HUES64 (cell line): ENCODE measurements around the gene FOXE3.

Source experiments
- H3K27ac ChIP-seq: 2 replicates; pipeline ENCODE4 v1.7.0; 2013; ENCODE audit warnings: low read depth, low read length, inconsistent platforms
- H3K27me3 ChIP-seq: 2 replicates; pipeline ENCODE4 v1.6.1; 2013; ENCODE audit warnings: mild to moderate bottlenecking, low read length; ENCODE audit not compliant: insufficient read depth
- H3K36me3 ChIP-seq: 2 replicates; pipeline ENCODE4 v1.6.1; 2013; ENCODE audit warnings: mild to moderate bottlenecking, low read length; ENCODE audit not compliant: insufficient read depth
- H3K4me1 ChIP-seq: 2 replicates; pipeline ENCODE4 v1.6.1; 2013; ENCODE audit warnings: mild to moderate bottlenecking, low read length, moderate library complexity; ENCODE audit not compliant: insufficient read depth
- H3K4me3 ChIP-seq: 2 replicates; pipeline ENCODE4 v1.5.1; 2013; ENCODE audit warnings: mild to moderate bottlenecking, low read length, moderate library complexity
- H3K9ac ChIP-seq: 2 replicates; pipeline ENCODE4 v1.6.1; 2013; ENCODE audit warnings: mild to moderate bottlenecking, low read depth, low read length
- H3K9me3 ChIP-seq: 2 replicates; pipeline ENCODE4 v1.6.1; 2013; ENCODE audit warnings: low read depth, low read length; ENCODE audit not compliant: insufficient read depth
- WGBS: fragments of 150-250, 120-280 bp; methylation state at CpG from one replicate; pipeline ENCODE4 v1.1.7; 2013; ENCODE audit warnings: missing lambda C conversion rate; 5-methylcytosine and 5-hydroxymethylcytosine counted together

The FOXE3 gene

GRCh38 chr1:47435506-47436303 is 19.6 kb downstream of the FOXE3 start:
- H3K27me3 ChIP-seq: peaks cover 100% of the 10 kb centered on the region
- H3K4me1 ChIP-seq: 0 out of 2 replicates have a peak, but pooled peaks cover 16% of the 10 kb centered on the region
- 49% methylated on average over 6 of the region's 6 CpGs for whole genome bisulfite sequencing
- no peaks in the 10 kb centered on the region for H3K36me3 ChIP-seq
- 0 out of 2 replicates have a peak, but pooled peaks cover 2% of the 10 kb centered on the region for H3K9me3 ChIP-seq
- no peak overlapping the region for H3K9ac ChIP-seq
- H3K4me3 ChIP-seq: no peak overlapping the region
- H3K27ac ChIP-seq: no peak overlapping the region

GRCh38 chr1:47436304-47436978 is 20.4 kb downstream of the FOXE3 start:
- Histone ChIP-seq H3K9ac (no peak overlapping the region), H3K27me3 (peaks cover 100% of the 10 kb centered on the region), H3K4me3 (peak overlapping the region; percentile 57), H3K4me1 (0 out of 2 replicates have a peak, but pooled peaks cover 12% of the 10 kb centered on the region), H3K36me3 (no peaks in the 10 kb centered on the region), H3K27ac (no peak overlapping the region), H3K9me3 (0 out of 2 replicates have a peak, but pooled peaks cover 2% of the 10 kb centered on the region)
- WGBS: 4% methylated on average over 23 of the region's 23 CpGs

- Histone ChIP-seq H3K27me3 (peaks cover 100% of the 10 kb centered on the region), H3K27ac (no peak overlapping the region)
These were observed 20.9 kb downstream of the FOXE3 start for GRCh38 chr1:47436979-47437446.

GRCh38 chr1:47437447-47438164 is 21.5 kb downstream of the FOXE3 start, which contains the start of gene FOXD2:
FOXD2 (plus strand) TSS chr1:47438044; CDS start chr1:47438136, 92 bp downstream.
- Histone ChIP-seq H3K4me3 (peak within 1 kb of the TSS; percentile 57), H3K9me3 (0 out of 2 replicates have a peak, but pooled peaks cover 2% of the 10 kb centered on the region), H3K27me3 (peaks cover 100% of the 10 kb centered on the region), H3K9ac (no peak within 1 kb of the TSS; the same call in 1 of the 2 replicates), H3K4me1 (0 out of 2 replicates have a peak, but pooled peaks cover 11% of the 10 kb centered on the region), H3K36me3 (no peaks in the 10 kb centered on the region), H3K27ac (no peak within 1 kb of the TSS)
- WGBS: under 1% methylated on average over 80 of the region's 80 CpGs

More at GRCh38 chr1:47436979-47437446, 20.9 kb downstream of the FOXE3 start:
- peak overlapping the region; percentile 57 for H3K4me3 ChIP-seq
- 0 out of 2 replicates have a peak, but pooled peaks cover 11% of the 10 kb centered on the region for H3K4me1 ChIP-seq
- no peaks in the 10 kb centered on the region for H3K36me3 ChIP-seq
- 0 out of 2 replicates have a peak, but pooled peaks cover 2% of the 10 kb centered on the region for H3K9me3 ChIP-seq
- H3K9ac ChIP-seq: no peak overlapping the region; the same call in 1 of the 2 replicates
- 1% methylated on average over 46 of the region's 46 CpGs for WGBS

GRCh38 chr1:47438165-47439016 is 22.3 kb downstream of the FOXE3 start:
- Histone ChIP-seq H3K36me3 (no peaks in the 10 kb centered on the region), H3K4me1 (peaks cover 15% of the 10 kb centered on the region; the same call in 1 of the 2 replicates), H3K4me3 (peak overlapping the region; percentile 39), H3K9ac (no peak overlapping the region), H3K9me3 (0 out of 2 replicates have a peak, but pooled peaks cover 2% of the 10 kb centered on the region), H3K27ac (no peak overlapping the region), H3K27me3 (peaks cover 100% of the 10 kb centered on the region)
- WGBS: 2% methylated on average over 117 of the region's 117 CpGs

- Histone ChIP-seq H3K27ac (no peak overlapping the region), H3K4me1 (peaks cover 15% of the 10 kb centered on the region), H3K27me3 (peaks cover 100% of the 10 kb centered on the region), H3K36me3 (no peaks in the 10 kb centered on the region), H3K9ac (no peak overlapping the region), H3K4me3 (no peak overlapping the region), H3K9me3 (0 out of 2 replicates have a peak, but pooled peaks cover 2% of the 10 kb centered on the region)
- 2% methylated on average over 86 of the region's 86 CpGs for WGBS
These were observed 23.1 kb downstream of the FOXE3 start for GRCh38 chr1:47439017-47439818.

GRCh38 chr1:47439819-47440598 is 23.9 kb downstream of the FOXE3 start:
- Histone ChIP-seq H3K4me1 (peaks cover 15% of the 10 kb centered on the region), H3K27ac (no peak overlapping the region), H3K36me3 (no peaks in the 10 kb centered on the region), H3K27me3 (peaks cover 100% of the 10 kb centered on the region), H3K9me3 (0 out of 2 replicates have a peak, but pooled peaks cover 2% of the 10 kb centered on the region), H3K9ac (no peak overlapping the region), H3K4me3 (no peak overlapping the region)
- 16% methylated on average over 20 of the region's 20 CpGs for WGBS

GRCh38 chr1:47440599-47441081 is 24.6 kb downstream of the FOXE3 start:
- no peak overlapping the region for H3K27ac ChIP-seq
- peaks cover 100% of the 10 kb centered on the region for H3K27me3 ChIP-seq
- 9% methylated on average over 5 of the region's 5 CpGs for WGBS
- H3K9ac ChIP-seq: no peak overlapping the region
- peaks cover 21% of the 10 kb centered on the region for H3K4me1 ChIP-seq
- 0 out of 2 replicates have a peak, but pooled peaks cover 2% of the 10 kb centered on the region for H3K9me3 ChIP-seq
- no peaks in the 10 kb centered on the region for H3K36me3 ChIP-seq
- no peak overlapping the region for H3K4me3 ChIP-seq
